ENCODE data around the gene CDK6.
A peak's percentile ranks its signal among the peaks of the same experiment; 100 is the strongest.

Gene CDK6

GRCh38 chr7:92731335-92732063, 104.9 kb downstream of the CDK6 start:
- DNase-seq = no peak

GRCh38 chr7:92730808-92731207, 105.6 kb downstream of the CDK6 start:
- no peak for DNase-seq

GRCh38 chr7:92729751-92730150, 106.6 kb downstream of the CDK6 start:
- DNase-seq = no peak

GRCh38 chr7:92729172-92729571, 107.2 kb downstream of the CDK6 start:
- no peak for DNase-seq

GRCh38 chr7:92727755-92728154, 108.6 kb downstream of the CDK6 start:
- no peak for DNase-seq

GRCh38 chr7:92725161-92725925, 111.0 kb downstream of the CDK6 start:
- no peak for DNase-seq

GRCh38 chr7:92723943-92724342, 112.4 kb downstream of the CDK6 start:
- DNase-seq = no peak

GRCh38 chr7:92723205-92723604, 113.2 kb downstream of the CDK6 start:
- no peak for DNase-seq

GRCh38 chr7:92722541-92722940, 113.8 kb downstream of the CDK6 start:
- DNase-seq = no peak

- peak; percentile 4 for DNase-seq
Observed at GRCh38 chr7:92720604-92721350, 115.6 kb downstream of the CDK6 start.

- DNase-seq = peak; percentile 14
Observed at GRCh38 chr7:92717993-92718716, 118.2 kb downstream of the CDK6 start.

- no peak for DNase-seq
Observed at GRCh38 chr7:92717623-92717992, 118.8 kb downstream of the CDK6 start.

GRCh38 chr7:92716825-92717580, 119.4 kb downstream of the CDK6 start:
- no peak for DNase-seq

GRCh38 chr7:92715963-92716362, 120.4 kb downstream of the CDK6 start:
- DNase-seq = no peak

GRCh38 chr7:92714767-92715166, 121.6 kb downstream of the CDK6 start:
- DNase-seq = no peak

- DNase-seq = no peak
Observed at GRCh38 chr7:92714280-92714679, 122.1 kb downstream of the CDK6 start.

- no peak for DNase-seq
Observed at GRCh38 chr7:92709912-92710311, 126.5 kb downstream of the CDK6 start.

GRCh38 chr7:92709150-92709549, 127.2 kb downstream of the CDK6 start:
- DNase-seq = no peak

GRCh38 chr7:92708111-92709042, 128.0 kb downstream of the CDK6 start:
- DNase-seq = no peak

- no peak for DNase-seq
Observed at GRCh38 chr7:92707435-92707834, 128.9 kb downstream of the CDK6 start.

GRCh38 chr7:92706563-92706962, 129.8 kb downstream of the CDK6 start:
- DNase-seq = no peak
